ENCODE results near the gene MAB21L3.

- TF ChIP-seq CTCF (IDR thresholded peaks at IDR 0.05), result no peak
- no peak for TF ChIP-seq POLR2A (IDR thresholded peaks at IDR 0.05; ENCODE audit: low read depth)
- TF ChIP-seq EP300 (IDR thresholded peaks at IDR 0.05), result no peak
Observed at GRCh38 chr1:116179964-116180363, 68.8 kb downstream of the MAB21L3 start.

All from esophagus muscularis mucosa (tissue), 4 donors.